ENCODE results near the gene TEPSIN.

TEPSIN gene

DNA sequence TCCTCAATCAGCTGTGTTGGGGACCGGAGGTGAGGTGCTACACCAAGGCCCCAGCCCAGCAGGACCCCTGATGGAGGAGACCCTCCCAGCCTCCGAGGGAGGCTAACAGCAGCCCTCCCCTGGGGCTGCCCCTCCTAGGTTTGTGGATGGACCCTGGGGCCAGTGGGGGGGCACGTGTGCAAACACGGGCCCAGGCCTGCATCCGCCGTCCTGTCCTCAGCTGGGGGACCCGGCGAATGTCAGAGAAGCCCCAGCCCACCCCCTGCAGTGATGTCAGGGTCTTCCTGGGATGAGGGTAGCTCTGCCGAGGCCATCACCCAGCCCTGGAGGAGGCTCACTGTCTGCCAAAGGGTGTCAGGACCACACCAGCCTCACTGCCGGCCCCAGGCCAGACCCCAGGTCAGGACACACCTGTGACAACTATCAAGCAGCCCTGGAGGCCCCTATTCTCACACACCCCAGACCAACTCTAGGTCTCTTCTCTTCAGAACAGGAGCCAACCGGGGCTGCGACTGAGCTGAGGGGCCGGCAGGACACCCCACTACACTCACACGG is 42.8 kb downstream of the TEPSIN start:
- no peak for TF ChIP-seq ZNF565 (CRISPR knock-in tag; conservative IDR thresholded peaks at IDR 0.05; ENCODE audit: low read depth)
- TF ChIP-seq TCF4 (CRISPR knock-in tag; IDR thresholded peaks at IDR 0.05; ENCODE audit: borderline replicate concordance) = no peak
- no peak for TF ChIP-seq ESRRG (CRISPR knock-in tag; IDR thresholded peaks at IDR 0.05)
- TF ChIP-seq, protein P1, sequence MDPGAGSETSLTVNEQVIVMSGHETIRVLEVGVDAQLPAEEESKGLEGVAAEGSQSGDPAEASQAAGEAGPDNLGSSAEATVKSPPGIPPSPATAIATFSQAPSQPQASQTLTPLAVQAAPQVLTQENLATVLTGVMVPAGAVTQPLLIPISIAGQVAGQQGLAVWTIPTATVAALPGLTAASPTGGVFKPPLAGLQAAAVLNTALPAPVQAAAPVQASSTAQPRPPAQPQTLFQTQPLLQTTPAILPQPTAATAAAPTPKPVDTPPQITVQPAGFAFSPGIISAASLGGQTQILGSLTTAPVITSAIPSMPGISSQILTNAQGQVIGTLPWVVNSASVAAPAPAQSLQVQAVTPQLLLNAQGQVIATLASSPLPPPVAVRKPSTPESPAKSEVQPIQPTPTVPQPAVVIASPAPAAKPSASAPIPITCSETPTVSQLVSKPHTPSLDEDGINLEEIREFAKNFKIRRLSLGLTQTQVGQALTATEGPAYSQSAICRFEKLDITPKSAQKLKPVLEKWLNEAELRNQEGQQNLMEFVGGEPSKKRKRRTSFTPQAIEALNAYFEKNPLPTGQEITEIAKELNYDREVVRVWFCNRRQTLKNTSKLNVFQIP (CRISPR knock-in tag; IDR thresholded peaks at IDR 0.05; ENCODE audit: borderline replicate concordance, low read depth) = no peak
- no peak for TF ChIP-seq ARNTL (CRISPR knock-in tag; IDR thresholded peaks at IDR 0.05; ENCODE audit: borderline replicate concordance, low read depth)
- TF ChIP-seq ZC3H10 (CRISPR knock-in tag; IDR thresholded peaks at IDR 0.05) = no peak
- no peak for TF ChIP-seq RARB (CRISPR knock-in tag; IDR thresholded peaks at IDR 0.05)
- no peak for TF ChIP-seq BACH2 (CRISPR knock-in tag; IDR thresholded peaks at IDR 0.05; ENCODE audit: borderline replicate concordance)
- no peak for TF ChIP-seq ZFP3 (CRISPR knock-in tag; IDR thresholded peaks at IDR 0.05)
- ATAC-seq = no peak

DNA sequence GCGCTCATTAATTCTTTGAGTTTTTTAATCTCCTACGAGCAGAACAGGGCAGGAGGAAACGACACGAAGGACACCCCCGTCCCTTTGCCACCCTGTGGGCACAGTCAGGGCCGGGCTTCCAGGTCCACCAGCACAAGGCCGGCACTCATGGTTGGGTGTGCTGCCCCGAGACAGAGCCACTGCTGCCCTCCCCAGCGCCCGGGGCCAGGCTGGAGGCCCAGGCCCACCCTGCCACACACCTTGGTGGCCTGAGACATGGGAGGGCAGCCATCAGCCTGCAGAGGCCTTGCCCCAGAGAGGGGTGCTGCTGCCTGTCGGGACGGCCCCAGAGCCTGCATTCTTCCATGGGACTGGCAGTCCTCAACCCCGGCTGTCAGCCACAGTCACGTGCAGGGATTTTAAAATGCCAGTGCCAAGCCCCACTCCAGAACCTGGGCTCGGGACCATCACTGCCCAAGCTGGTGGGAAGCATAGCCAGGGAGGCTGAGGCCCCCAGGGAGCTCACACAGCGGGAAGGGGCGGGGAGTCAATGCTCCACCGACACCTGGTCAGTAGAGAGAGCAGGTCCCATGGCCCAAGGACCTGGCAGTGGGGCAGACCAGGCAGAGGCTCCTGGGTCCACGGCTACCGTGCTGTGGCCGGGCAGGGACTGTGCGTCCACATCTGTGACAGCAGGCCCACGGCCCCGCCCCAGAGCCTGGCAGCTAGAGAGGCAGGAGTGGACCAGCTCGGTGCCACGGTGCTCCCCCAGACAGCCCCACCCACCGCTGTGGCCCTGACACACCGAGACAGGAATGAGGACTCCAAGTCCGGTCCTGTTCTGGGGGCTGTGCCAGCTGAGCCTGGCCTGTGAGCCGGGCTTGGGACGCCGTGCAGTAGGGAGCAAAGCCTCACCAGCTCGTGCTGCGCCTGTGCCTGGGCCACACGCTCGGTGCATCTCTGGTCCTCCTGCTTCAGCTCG is 43.6 kb downstream of the TEPSIN start:
- no peak for ATAC-seq

DNA sequence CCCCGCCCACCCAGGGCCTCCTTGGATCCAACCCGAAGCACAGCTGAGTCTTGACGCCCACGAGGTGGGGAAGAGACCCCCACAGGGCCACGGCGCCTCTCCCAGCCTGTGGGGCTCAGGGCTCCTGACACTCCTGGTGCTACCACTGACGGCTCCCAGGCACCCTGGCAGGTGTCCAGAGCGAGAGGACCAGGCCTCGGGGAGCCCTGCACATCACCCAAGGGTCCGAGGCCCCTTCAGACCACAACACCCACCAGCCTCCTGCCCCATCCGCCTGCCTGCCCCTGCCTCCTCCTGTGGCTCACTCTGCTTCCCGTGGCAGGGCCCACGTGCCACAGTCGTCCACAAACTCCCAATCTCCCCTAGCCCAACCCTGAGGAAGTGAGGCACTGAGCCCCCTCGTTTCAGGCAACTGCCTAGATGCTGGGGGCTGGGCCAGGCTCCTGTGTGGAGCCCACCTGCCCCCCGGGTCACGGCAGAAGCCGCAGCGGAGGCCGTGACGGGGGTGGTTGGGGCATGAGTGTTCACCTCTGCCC is 44.6 kb downstream of the TEPSIN start:
- TF ChIP-seq PPARA (CRISPR knock-in tag; IDR thresholded peaks at IDR 0.05; ENCODE audit: borderline replicate concordance) = no peak
- ATAC-seq = no peak

More for the DNA sequence above, 43.6 kb downstream of the TEPSIN start:
- no peak for TF ChIP-seq ZFP3 (CRISPR knock-in tag; IDR thresholded peaks at IDR 0.05)
- no peak for TF ChIP-seq OSR1 (CRISPR knock-in tag; IDR thresholded peaks at IDR 0.05)
- no peak for TF ChIP-seq BACH2 (CRISPR knock-in tag; IDR thresholded peaks at IDR 0.05; ENCODE audit: borderline replicate concordance)
- no peak for TF ChIP-seq ISL1 (CRISPR knock-in tag; IDR thresholded peaks at IDR 0.05)
- TF ChIP-seq RARB (CRISPR knock-in tag; IDR thresholded peaks at IDR 0.05) = no peak
- no peak for TF ChIP-seq PPARA (CRISPR knock-in tag; IDR thresholded peaks at IDR 0.05; ENCODE audit: borderline replicate concordance)
- TF ChIP-seq ARNTL (CRISPR knock-in tag; IDR thresholded peaks at IDR 0.05; ENCODE audit: borderline replicate concordance, low read depth) = no peak
- no peak for TF ChIP-seq TOX (CRISPR knock-in tag; IDR thresholded peaks at IDR 0.05; ENCODE audit: borderline replicate concordance)
- TF ChIP-seq, protein P2, sequence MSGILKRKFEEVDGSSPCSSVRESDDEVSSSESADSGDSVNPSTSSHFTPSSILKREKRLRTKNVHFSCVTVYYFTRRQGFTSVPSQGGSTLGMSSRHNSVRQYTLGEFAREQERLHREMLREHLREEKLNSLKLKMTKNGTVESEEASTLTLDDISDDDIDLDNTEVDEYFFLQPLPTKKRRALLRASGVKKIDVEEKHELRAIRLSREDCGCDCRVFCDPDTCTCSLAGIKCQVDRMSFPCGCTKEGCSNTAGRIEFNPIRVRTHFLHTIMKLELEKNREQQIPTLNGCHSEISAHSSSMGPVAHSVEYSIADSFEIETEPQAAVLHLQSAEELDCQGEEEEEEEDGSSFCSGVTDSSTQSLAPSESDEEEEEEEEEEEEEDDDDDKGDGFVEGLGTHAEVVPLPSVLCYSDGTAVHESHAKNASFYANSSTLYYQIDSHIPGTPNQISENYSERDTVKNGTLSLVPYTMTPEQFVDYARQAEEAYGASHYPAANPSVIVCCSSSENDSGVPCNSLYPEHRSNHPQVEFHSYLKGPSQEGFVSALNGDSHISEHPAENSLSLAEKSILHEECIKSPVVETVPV (CRISPR knock-in tag; IDR thresholded peaks at IDR 0.05) = no peak
- TF ChIP-seq, protein P3, sequence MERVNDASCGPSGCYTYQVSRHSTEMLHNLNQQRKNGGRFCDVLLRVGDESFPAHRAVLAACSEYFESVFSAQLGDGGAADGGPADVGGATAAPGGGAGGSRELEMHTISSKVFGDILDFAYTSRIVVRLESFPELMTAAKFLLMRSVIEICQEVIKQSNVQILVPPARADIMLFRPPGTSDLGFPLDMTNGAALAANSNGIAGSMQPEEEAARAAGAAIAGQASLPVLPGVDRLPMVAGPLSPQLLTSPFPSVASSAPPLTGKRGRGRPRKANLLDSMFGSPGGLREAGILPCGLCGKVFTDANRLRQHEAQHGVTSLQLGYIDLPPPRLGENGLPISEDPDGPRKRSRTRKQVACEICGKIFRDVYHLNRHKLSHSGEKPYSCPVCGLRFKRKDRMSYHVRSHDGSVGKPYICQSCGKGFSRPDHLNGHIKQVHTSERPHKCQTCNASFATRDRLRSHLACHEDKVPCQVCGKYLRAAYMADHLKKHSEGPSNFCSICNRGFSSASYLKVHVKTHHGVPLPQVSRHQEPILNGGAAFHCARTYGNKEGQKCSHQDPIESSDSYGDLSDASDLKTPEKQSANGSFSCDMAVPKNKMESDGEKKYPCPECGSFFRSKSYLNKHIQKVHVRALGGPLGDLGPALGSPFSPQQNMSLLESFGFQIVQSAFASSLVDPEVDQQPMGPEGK (CRISPR knock-in tag; IDR thresholded peaks at IDR 0.05; ENCODE audit: borderline replicate concordance) = no peak
- TF ChIP-seq, protein P1 (CRISPR knock-in tag; IDR thresholded peaks at IDR 0.05; ENCODE audit: borderline replicate concordance, low read depth) = no peak
- no peak for TF ChIP-seq CSDC2 (CRISPR knock-in tag; IDR thresholded peaks at IDR 0.05)
- no peak for TF ChIP-seq ZNF565 (CRISPR knock-in tag; conservative IDR thresholded peaks at IDR 0.05; ENCODE audit: low read depth)
- no peak for TF ChIP-seq GLIS3 (CRISPR knock-in tag; IDR thresholded peaks at IDR 0.05)
- no peak for TF ChIP-seq ZNF8 (CRISPR knock-in tag; IDR thresholded peaks at IDR 0.05)
- no peak for TF ChIP-seq ZFP30 (CRISPR knock-in tag; IDR thresholded peaks at IDR 0.05)

Measured in SK-N-SH treated with all-trans-retinoic acid at 6 μM for 48 hours (cell line).